ENCODE results near the gene PIGR. TPM values are rescaled to one million over a fixed set of nuclear protein-coding genes. Genes with fewer than 3 reads are reported as not detected.

The PIGR gene
- total and polyA plus RNA-seq, 12 donors: under 0.01 to 3.4 (median 0.55) TPM; not detected in 2

DNA sequence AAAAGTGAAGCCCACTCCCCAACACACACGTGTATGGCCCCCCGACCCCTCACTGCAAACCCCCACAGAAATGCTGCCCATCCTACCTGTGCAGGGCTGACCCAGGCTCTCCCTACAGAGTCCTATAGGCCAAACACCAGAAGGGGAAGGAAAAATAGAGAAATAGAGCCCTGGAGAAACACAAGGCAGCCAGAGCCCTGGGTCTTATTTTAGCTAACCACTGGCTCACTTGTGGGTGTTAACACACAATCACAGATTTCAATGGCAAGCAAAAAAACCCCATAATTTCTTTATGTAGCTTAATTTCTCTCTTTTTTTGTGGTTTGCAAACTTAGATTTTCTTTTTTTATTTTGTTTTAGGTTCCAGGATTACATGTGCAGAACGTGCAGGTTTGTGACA is 989 bp upstream of the PIGR start:
- no peaks in the 10 kb centered on the region for H3K36me3 ChIP-seq (replicated peaks in 1 of 2)
- intact Hi-C loops (cut with DNase I): no loop called here
- H3K27me3 ChIP-seq: no peaks in the 10 kb centered on the region
- WGBS, 4 donors: 79 to 89% (median 84%) methylated on average over 1 to 3 of the region's 3 CpGs
- H3K4me3 ChIP-seq: no peak overlapping the region
- no peaks in the 10 kb centered on the region for H3K9me3 ChIP-seq (replicated peaks in 1 of 3)
- no peak for DNase-seq
- H3K27ac ChIP-seq: no peak overlapping the region
- no peaks in the 10 kb centered on the region for H3K4me1 ChIP-seq (replicated peaks in 1 of 2)
- TF ChIP-seq, protein P1, sequence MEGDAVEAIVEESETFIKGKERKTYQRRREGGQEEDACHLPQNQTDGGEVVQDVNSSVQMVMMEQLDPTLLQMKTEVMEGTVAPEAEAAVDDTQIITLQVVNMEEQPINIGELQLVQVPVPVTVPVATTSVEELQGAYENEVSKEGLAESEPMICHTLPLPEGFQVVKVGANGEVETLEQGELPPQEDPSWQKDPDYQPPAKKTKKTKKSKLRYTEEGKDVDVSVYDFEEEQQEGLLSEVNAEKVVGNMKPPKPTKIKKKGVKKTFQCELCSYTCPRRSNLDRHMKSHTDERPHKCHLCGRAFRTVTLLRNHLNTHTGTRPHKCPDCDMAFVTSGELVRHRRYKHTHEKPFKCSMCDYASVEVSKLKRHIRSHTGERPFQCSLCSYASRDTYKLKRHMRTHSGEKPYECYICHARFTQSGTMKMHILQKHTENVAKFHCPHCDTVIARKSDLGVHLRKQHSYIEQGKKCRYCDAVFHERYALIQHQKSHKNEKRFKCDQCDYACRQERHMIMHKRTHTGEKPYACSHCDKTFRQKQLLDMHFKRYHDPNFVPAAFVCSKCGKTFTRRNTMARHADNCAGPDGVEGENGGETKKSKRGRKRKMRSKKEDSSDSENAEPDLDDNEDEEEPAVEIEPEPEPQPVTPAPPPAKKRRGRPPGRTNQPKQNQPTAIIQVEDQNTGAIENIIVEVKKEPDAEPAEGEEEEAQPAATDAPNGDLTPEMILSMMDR (IDR thresholded peaks at IDR 0.05): no peak
- TF ChIP-seq POLR2A (IDR thresholded peaks at IDR 0.05): no peak

DNA sequence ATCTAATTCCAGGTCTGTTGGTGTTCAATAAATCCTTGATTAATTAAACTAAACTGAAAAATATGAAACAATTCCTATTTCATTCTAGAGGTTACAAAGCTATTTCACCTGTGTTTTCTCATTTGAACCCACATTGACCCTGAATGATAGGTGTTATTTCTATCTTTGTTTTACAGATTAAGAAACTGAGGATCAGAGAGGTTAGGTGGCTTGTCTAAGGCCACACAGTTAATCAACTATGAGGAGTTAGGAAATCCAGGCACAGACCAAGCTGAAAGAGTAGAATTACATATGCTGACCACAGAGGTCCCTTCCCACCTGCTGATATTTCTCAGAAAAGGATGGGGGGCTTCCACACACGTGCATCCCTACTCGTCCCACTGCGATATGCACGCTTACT is 487 bp downstream of the PIGR start:
- DNase-seq: no peak
- intact Hi-C loops (cut with DNase I): no loop called here
- TF ChIP-seq, protein P1 (IDR thresholded peaks at IDR 0.05): no peak
- TF ChIP-seq POLR2A (IDR thresholded peaks at IDR 0.05): no peak
- H3K27ac ChIP-seq: no peak overlapping the region
- no peaks in the 10 kb centered on the region for H3K9me3 ChIP-seq (replicated peaks in 1 of 3)
- H3K27me3 ChIP-seq: no peaks in the 10 kb centered on the region
- 86 to 91% (median 90%) methylated on average over 4 of the region's 4 CpGs for WGBS, 4 donors
- H3K36me3 ChIP-seq (replicated peaks in 1 of 2): no peaks in the 10 kb centered on the region
- no peak overlapping the region for H3K4me3 ChIP-seq
- H3K4me1 ChIP-seq (replicated peaks in 1 of 2): no peaks in the 10 kb centered on the region

DNA sequence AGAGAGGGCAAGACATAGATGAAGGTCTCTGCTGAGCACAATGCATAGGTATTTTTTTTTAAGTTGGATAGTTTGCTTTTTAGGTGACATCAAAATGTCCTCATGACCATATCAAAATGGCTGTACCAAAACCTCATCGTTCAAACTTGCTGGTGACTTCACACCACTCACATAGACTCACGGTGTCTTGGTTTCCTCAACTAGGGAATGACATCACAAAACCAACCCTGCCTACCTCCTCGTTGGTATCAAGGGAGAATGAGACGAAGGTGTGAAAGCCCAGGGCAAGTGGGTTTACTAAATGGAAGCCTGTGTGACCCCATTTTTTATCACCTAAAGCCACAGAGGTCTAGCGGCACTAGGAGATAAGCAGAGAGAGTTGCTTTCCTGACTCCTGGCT is 1.6 kb downstream of the PIGR start:
- no peak for TF ChIP-seq POLR2A (IDR thresholded peaks at IDR 0.05)
- TF ChIP-seq, protein P1 (IDR thresholded peaks at IDR 0.05): no peak
- Histone ChIP-seq H3K9me3 (replicated peaks in 1 of 3) (no peaks in the 10 kb centered on the region), H3K4me3 (no peak overlapping the region), H3K27me3 (no peaks in the 10 kb centered on the region), H3K27ac (no peak overlapping the region), H3K4me1 (replicated peaks in 1 of 2) (no peaks in the 10 kb centered on the region), H3K36me3 (replicated peaks in 1 of 2) (no peaks in the 10 kb centered on the region)
- 59 to 74% (median 67%) methylated on average over 5 of the region's 5 CpGs for WGBS, 4 donors
- intact Hi-C loops (cut with DNase I): no loop called here
- no peak for DNase-seq

DNA sequence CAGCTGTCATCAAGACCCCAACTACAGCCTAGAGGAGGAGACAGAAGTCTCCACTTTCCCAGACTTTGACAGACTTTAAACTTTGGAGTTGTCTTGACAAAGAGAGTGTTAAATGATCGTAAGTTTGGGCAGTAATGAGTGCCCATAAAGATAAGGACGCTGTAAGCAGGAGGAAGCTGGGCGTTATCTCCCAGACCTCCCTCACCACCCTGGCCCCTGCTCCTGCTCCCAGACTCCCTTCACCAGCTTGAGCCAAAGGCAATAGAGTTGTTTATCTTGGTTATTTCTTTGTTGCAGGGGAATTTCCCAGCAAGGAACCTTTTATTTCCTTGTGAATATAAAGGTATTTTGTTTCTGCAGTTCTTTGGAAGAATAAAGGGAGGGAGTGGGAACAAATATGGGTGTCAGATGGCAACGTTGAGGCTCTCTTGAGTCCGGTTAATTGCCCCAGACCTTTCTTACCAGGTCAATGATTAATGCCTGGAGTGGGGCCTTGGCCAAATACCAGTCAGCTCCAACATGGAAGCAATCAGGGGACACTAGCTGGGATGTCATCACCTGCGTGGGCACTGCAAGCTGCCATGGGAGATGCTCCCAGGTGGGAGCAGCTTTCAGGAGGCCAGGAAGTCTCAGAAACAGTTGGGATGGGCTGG is 4.4 kb downstream of the PIGR start:
- no peak for DNase-seq
- WGBS, 4 donors: 49 to 62% (median 57%) methylated on average over 6 of the region's 6 CpGs
- no peak overlapping the region for H3K4me3 ChIP-seq
- no peak for TF ChIP-seq POLR2A (IDR thresholded peaks at IDR 0.05)
- TF ChIP-seq, protein P1 (IDR thresholded peaks at IDR 0.05): no peak
- intact Hi-C loops (cut with DNase I): no loop called here
- no peaks in the 10 kb centered on the region for H3K9me3 ChIP-seq (replicated peaks in 1 of 3)
- no peaks in the 10 kb centered on the region for H3K27me3 ChIP-seq
- no peaks in the 10 kb centered on the region for H3K4me1 ChIP-seq (replicated peaks in 1 of 2)
- H3K36me3 ChIP-seq (replicated peaks in 1 of 2): no peaks in the 10 kb centered on the region
- H3K27ac ChIP-seq: no peak overlapping the region

All from adrenal gland (tissue), 12 donors.